ENCODE results near the gene DPP6.

DNA sequence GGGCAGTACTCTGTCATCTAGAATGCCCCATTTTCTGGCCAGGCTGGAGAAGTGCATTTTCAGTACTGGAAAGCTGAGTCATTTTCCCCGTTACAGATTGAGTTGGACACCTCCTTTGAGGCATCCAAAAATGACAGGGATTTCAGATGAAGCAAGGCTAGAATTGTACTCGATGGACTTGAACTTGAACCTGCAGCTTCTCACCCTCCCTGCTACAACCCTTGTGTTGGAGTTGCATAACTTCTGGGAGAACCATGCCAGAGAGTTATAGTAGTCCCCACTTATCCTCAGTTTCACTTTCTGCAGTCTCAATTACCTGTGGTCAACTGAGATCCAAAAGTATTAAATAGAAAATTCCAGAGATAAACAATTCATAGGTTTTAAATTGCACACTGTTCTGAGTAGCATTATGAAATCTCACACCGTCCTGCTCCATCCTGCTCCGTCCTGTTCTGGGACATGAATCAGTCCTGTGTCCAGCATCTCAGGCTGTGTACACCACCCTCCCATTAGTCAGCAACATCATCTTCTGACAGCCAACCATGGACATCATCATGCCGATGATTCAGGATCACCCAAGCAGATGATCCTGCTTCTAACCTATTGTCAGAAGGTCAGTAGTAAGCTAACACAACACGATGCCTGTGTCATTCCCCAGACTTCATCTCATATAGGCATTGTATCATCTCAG lies 363.7 kb downstream of the DPP6 start:
- TF ChIP-seq, protein P1, sequence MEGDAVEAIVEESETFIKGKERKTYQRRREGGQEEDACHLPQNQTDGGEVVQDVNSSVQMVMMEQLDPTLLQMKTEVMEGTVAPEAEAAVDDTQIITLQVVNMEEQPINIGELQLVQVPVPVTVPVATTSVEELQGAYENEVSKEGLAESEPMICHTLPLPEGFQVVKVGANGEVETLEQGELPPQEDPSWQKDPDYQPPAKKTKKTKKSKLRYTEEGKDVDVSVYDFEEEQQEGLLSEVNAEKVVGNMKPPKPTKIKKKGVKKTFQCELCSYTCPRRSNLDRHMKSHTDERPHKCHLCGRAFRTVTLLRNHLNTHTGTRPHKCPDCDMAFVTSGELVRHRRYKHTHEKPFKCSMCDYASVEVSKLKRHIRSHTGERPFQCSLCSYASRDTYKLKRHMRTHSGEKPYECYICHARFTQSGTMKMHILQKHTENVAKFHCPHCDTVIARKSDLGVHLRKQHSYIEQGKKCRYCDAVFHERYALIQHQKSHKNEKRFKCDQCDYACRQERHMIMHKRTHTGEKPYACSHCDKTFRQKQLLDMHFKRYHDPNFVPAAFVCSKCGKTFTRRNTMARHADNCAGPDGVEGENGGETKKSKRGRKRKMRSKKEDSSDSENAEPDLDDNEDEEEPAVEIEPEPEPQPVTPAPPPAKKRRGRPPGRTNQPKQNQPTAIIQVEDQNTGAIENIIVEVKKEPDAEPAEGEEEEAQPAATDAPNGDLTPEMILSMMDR (IDR thresholded peaks at IDR 0.05; ENCODE audit: low read depth, low read length): no peak
- TF ChIP-seq POLR2A (IDR thresholded peaks at IDR 0.05; ENCODE audit: extremely low read depth, insufficient read length): no peak
